DOHH2 (cell line): ENCODE results near the gene AFF1.

ENCODE experiments used
- H3F3A ChIP-seq: fragments of 200-600 bp; sonication (generic), shearing (Covaris generic); 2 replicates; pipeline ENCODE4 v1.6.0; 2016; ENCODE audit warnings: antibody characterized with exemption, mild to moderate bottlenecking; ENCODE audit not compliant: control insufficient read depth, insufficient read depth
- H3K27ac ChIP-seq: fragments of 200-600 bp; sonication (generic); 2 replicates; pipeline ENCODE4 v1.5.1; 2014; ENCODE audit warnings: low read depth, mild to moderate bottlenecking, low read length, moderate library complexity
- H3K27me3 ChIP-seq: fragments of 200-600 bp; sonication (generic); 2 replicates; pipeline ENCODE4 v1.6.1; 2014; ENCODE audit warnings: mild to moderate bottlenecking, low read length, mixed read lengths; ENCODE audit not compliant: control insufficient read depth
- H3K36me3 ChIP-seq: fragments of 200-600 bp; sonication (generic); 2 replicates; pipeline ENCODE4 v1.6.1; 2014; ENCODE audit warnings: mild to moderate bottlenecking, low read length, moderate library complexity, mixed read lengths; ENCODE audit not compliant: control insufficient read depth
- H3K4me1 ChIP-seq: fragments of 200-600 bp; sonication (generic); 2 replicates; pipeline ENCODE4 v1.6.1; 2014; ENCODE audit warnings: mild to moderate bottlenecking, low read length, mixed read lengths; ENCODE audit not compliant: control insufficient read depth
- H3K4me2 ChIP-seq: fragments of 200-600 bp; sonication (generic); 2 replicates; pipeline ENCODE4 v1.6.0; 2014; ENCODE audit warnings: mild to moderate bottlenecking, low read length, moderate library complexity
- H3K4me3 ChIP-seq: fragments of 200-600 bp; sonication (generic); 2 replicates; pipeline ENCODE4 v1.5.1; 2014; ENCODE audit warnings: mild to moderate bottlenecking, low read length, mixed read lengths
- H3K79me2 ChIP-seq: fragments of 200-600 bp; sonication (generic); 2 replicates; pipeline ENCODE4 v1.6.1; 2014; ENCODE audit warnings: mild to moderate bottlenecking, low read length, mixed read lengths; ENCODE audit not compliant: control insufficient read depth
- H3K9me2 ChIP-seq: fragments of 200-600 bp; sonication (generic); replicated peaks from 2 replicates; pipeline ENCODE4 v1.6.1; 2014; ENCODE audit warnings: mild to moderate bottlenecking, low read length, mixed read lengths; ENCODE audit not compliant: control insufficient read depth
- H3K9me3 ChIP-seq: fragments of 200-600 bp; sonication (generic); 2 replicates; pipeline ENCODE4 v1.6.1; 2014; ENCODE audit warnings: antibody characterized with exemption, low read length, mixed read lengths; ENCODE audit not compliant: control insufficient read depth, insufficient read depth
- H4K20me1 ChIP-seq: fragments of 200-600 bp; sonication (generic); 2 replicates; pipeline ENCODE4 v1.6.0; 2014; ENCODE audit warnings: low read depth, mild to moderate bottlenecking, antibody characterized with exemption, low read length, moderate library complexity; ENCODE audit not compliant: control insufficient read depth, insufficient read depth
- EZH2phosphoT487 ChIP-seq: fragments of 200-600 bp; sonication (generic); IDR thresholded peaks from 2 replicates; pipeline ENCODE4 v1.6.1; 2017; ENCODE audit warnings: borderline replicate concordance, mild to moderate bottlenecking, antibody characterized with exemption, low read length, moderate library complexity, mixed read lengths
- TF ChIP-seq, protein P1 (sequence below): fragments of 200-600 bp; sonication (generic); IDR thresholded peaks from one replicate; pipeline ENCODE4 v1.5.1; 2014; ENCODE audit warnings: antibody characterized with exemption, mild to moderate bottlenecking, low read depth, low read length; ENCODE audit not compliant: poor library complexity, severe bottlenecking

The AFF1 gene

GRCh38 chr4:87038837-87039615 is 104.2 kb downstream of the AFF1 start:
- H3K79me2 ChIP-seq: peaks cover 45% of the 10 kb centered on the region
- no peaks in the 10 kb centered on the region for H3K9me2 ChIP-seq
- peaks cover 7% of the 10 kb centered on the region; the same call in 1 of the 2 replicates for H4K20me1 ChIP-seq
- no peaks in the 10 kb centered on the region for H3K27me3 ChIP-seq
- H3F3A ChIP-seq: peaks cover 3% of the 10 kb centered on the region; the same call in 1 of the 2 replicates
- H3K4me3 ChIP-seq: no peak overlapping the region
- H3K4me2 ChIP-seq: no peak overlapping the region
- no peaks in the 10 kb centered on the region for H3K9me3 ChIP-seq
- no peaks in the 10 kb centered on the region for H3K36me3 ChIP-seq
- H3K27ac ChIP-seq: no peak overlapping the region
- TF ChIP-seq, protein P1, sequence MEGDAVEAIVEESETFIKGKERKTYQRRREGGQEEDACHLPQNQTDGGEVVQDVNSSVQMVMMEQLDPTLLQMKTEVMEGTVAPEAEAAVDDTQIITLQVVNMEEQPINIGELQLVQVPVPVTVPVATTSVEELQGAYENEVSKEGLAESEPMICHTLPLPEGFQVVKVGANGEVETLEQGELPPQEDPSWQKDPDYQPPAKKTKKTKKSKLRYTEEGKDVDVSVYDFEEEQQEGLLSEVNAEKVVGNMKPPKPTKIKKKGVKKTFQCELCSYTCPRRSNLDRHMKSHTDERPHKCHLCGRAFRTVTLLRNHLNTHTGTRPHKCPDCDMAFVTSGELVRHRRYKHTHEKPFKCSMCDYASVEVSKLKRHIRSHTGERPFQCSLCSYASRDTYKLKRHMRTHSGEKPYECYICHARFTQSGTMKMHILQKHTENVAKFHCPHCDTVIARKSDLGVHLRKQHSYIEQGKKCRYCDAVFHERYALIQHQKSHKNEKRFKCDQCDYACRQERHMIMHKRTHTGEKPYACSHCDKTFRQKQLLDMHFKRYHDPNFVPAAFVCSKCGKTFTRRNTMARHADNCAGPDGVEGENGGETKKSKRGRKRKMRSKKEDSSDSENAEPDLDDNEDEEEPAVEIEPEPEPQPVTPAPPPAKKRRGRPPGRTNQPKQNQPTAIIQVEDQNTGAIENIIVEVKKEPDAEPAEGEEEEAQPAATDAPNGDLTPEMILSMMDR: no peak
- H3K4me1 ChIP-seq: peaks cover 52% of the 10 kb centered on the region

DNA sequence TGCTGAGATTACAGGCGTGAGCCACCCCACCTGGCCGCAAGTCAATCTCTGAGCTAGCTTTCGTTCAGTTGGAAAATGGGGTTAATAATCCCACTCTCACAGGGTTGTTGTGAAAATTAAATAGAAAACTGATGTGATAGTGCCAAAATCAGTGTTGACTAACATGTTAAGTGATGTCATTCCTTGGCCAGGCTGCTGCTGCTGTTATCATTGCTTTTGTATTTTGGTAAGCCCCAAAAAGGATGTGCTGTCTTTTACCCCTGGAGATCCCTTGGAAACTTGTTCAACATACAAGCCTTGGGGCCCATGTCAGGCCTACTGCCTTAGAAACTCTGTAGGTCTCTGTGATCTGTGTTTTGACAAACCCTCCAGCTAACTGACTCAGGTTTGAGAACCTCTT is 106.3 kb downstream of the AFF1 start:
- Histone ChIP-seq H3F3A (peaks cover 3% of the 10 kb centered on the region; the same call in 1 of the 2 replicates), H4K20me1 (peaks cover 3% of the 10 kb centered on the region; the same call in 1 of the 2 replicates), H3K4me2 (no peak overlapping the region), H3K9me2 (no peaks in the 10 kb centered on the region), H3K36me3 (no peaks in the 10 kb centered on the region), H3K4me1 (peaks cover 47% of the 10 kb centered on the region), H3K27me3 (no peaks in the 10 kb centered on the region), H3K4me3 (no peak overlapping the region), H3K79me2 (peaks cover 34% of the 10 kb centered on the region), H3K27ac (no peak overlapping the region), H3K9me3 (no peaks in the 10 kb centered on the region)
- no peak for TF ChIP-seq EZH2phosphoT487
- TF ChIP-seq, protein P1: no peak

DNA sequence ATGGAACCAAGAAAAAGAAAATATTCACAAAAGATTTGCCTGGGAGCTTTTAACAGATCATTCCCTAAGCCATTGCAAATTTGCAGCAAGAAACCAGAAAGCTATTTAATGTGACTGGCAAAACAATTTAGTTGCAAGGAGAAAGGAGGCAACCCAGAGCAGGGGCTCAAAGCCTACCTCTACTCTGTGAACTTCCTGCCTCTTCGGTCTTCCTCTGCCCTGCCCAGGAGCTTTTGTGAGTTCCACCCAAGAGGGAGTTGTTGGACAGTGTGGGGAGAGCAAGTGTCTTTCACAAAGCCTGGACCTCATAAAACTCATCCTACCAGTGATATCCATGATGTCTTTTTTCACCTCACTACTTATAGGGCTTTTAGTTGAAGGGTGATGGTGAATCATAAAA is 107.4 kb downstream of the AFF1 start:
- no peak overlapping the region for H3K4me2 ChIP-seq
- H3K4me1 ChIP-seq: peaks cover 37% of the 10 kb centered on the region
- peaks cover 5% of the 10 kb centered on the region; the same call in 1 of the 2 replicates for H3K36me3 ChIP-seq
- peaks cover 3% of the 10 kb centered on the region; the same call in 1 of the 2 replicates for H3F3A ChIP-seq
- H3K27me3 ChIP-seq: no peaks in the 10 kb centered on the region
- H3K27ac ChIP-seq: no peak overlapping the region
- no peaks in the 10 kb centered on the region for H3K9me3 ChIP-seq
- H3K79me2 ChIP-seq: peaks cover 31% of the 10 kb centered on the region
- peaks cover 3% of the 10 kb centered on the region; the same call in 1 of the 2 replicates for H4K20me1 ChIP-seq
- no peaks in the 10 kb centered on the region for H3K9me2 ChIP-seq
- no peak overlapping the region for H3K4me3 ChIP-seq
- TF ChIP-seq EZH2phosphoT487: no peak
- TF ChIP-seq, protein P1: no peak
